Measurements from ENCODE around the gene NXN. TPM values are rescaled to one million over a fixed set of nuclear protein-coding genes. Genes with fewer than 3 reads are reported as not detected.
A peak's percentile ranks its signal among the peaks of the same experiment; 100 is the strongest.
"Not testable (repeated sequence)": the region's sequence is repeated elsewhere in the genome, so short reads cannot be mapped to it uniquely, and the experiment has no call there.

NXN gene
- total and polyA plus RNA-seq, 4 donors = 25.7 to 60.6 (median 44.0) TPM

DNA sequence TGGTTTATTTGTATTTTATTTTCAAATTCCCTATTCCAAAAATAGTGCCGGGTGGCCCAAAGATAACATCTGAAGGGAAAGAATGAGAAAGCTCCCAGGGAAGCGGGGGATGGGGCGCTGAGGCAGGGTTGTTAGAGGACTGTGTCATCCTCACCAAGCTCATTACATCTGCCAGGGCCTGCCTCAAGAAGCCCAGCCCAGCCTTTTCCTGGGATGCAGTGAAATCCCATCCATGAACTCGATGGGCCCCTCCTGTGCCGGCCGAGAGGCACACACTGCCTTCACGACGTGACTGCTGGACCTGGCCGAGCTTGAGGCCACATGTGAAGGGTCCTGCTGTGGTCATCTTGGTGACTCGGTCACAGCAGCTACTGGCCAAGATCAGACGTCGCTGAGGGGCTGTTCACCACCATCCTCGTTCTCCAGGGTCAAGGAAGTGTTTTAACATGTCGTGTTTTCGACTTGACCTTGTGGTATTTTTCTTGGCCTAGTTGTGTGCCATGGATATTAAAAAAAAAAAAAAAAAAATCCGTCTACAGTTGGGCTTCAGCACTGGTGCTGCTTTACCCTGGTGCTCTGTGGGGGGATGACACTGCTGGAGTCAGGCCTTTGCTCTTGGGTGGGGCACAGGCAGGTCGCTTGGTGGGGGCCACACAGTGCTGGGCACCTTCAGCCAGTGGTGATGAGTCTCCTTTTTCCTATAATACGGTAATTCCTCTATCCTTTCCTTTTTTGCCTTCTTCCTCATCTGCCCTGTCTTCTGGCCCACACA, 22.2 kb upstream of the NXN start:
- no peak overlapping the region for H3K4me3 ChIP-seq (ENCODE audit: low read depth, low read length)
- peaks cover 79% of the 10 kb centered on the region for H3K4me1 ChIP-seq (ENCODE audit: control insufficient read depth, insufficient read depth, low read length)
- DNase-seq (ENCODE audit: low read depth in 4 of 6, low spot score in 6 of 6) = peak in 2 of 6 donors; percentile 23 to 47

DNA sequence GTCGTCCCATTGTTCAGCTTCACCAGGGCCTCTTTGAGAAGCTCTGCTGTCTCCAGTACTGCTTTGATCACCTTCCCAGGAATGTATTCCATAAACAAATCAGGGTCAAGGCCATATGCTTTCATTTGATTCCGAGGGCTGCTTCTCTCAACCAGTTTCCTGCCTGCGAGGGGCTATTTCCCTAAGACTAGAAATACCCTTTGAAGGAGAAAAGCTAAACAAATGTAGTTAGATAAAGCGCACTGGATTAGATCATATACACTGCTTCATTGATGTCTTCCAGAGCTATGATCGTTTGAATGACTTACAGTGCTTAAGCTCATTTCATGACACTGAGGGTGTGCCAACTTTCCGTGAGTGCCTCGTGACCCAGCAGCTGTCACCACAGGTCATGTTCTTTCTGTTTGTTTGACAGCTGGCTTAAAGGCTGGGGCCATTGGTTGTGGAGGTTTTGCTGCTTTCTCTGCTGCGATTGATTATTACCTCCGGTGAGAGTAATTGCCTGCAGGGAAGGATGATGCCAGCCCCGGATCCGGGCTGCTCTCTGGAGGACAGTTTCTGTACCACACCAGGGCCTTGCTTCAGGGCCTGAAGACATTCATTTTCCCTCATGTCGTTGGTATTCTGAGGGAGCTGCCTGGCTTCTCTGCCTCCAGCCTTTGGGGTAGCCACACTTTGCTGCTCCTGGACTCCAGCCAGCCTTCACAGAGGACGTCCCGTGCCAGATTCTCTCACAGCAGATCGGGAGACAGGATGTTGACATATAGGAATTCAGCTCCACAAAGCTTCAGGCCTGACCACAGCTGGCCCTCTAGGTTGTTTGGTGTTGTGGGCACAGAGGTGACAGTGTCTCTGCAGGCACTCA, 21.3 kb upstream of the NXN start:
- H3K36me3 ChIP-seq (ENCODE audit: control insufficient read depth, insufficient read depth, low read length) = peaks cover 53% of the 10 kb centered on the region
- H3K27ac ChIP-seq (ENCODE audit: low read depth, low read length) = peak overlapping the region; percentile 89

More for the DNA sequence above, 22.2 kb upstream of the NXN start:
- Histone ChIP-seq H3K9me3 (ENCODE audit: control insufficient read depth, insufficient read depth, low read length) (no peaks in the 10 kb centered on the region), H3K27ac (ENCODE audit: low read depth, low read length) (peak overlapping the region; percentile 89), H3K36me3 (ENCODE audit: control insufficient read depth, insufficient read depth, low read length) (peaks cover 62% of the 10 kb centered on the region), H3K27me3 (ENCODE audit: control insufficient read depth, insufficient read depth, low read length) (no peaks in the 10 kb centered on the region)
- 71% methylated on average over 14 of the region's 18 CpGs for WGBS (ENCODE audit: insufficient coverage)

DNA sequence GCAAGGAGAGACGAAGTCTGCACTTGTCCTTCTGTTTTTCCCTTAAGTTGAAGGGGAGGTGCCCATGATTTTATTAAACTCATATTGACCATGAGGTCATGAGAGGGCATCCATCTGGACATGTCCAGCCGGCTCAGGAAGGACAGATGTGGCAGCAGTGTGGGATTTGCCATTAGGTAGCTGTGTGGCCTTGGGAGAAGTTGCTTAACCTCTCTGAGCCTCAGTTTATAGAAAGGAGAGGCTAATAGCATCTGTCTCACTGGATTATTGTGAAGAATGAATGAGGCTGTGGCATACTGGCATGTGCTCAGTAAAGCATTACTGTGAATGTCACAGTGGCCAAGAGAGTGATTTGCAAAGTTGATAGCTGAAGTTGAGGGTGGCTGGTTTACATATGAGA, 18.5 kb upstream of the NXN start:
- Histone ChIP-seq H3K36me3 (ENCODE audit: control insufficient read depth, insufficient read depth, low read length) (peaks cover 26% of the 10 kb centered on the region), H3K27ac (ENCODE audit: low read depth, low read length) (no peak overlapping the region), H3K9me3 (ENCODE audit: control insufficient read depth, insufficient read depth, low read length) (no peaks in the 10 kb centered on the region), H3K4me3 (ENCODE audit: low read depth, low read length) (peak overlapping the region; percentile 98), H3K27me3 (ENCODE audit: control insufficient read depth, insufficient read depth, low read length) (no peaks in the 10 kb centered on the region), H3K4me1 (ENCODE audit: control insufficient read depth, insufficient read depth, low read length) (peaks cover 43% of the 10 kb centered on the region)
- no peak for DNase-seq (ENCODE audit: low read depth in 4 of 6, low spot score in 6 of 6)
- WGBS (ENCODE audit: insufficient coverage) = 80% methylated on average over 2 of the region's 2 CpGs

More for the DNA sequence above, 21.3 kb upstream of the NXN start:
- 26% methylated on average over 11 of the region's 15 CpGs for WGBS (ENCODE audit: insufficient coverage)
- Histone ChIP-seq H3K4me3 (ENCODE audit: low read depth, low read length) (no peak overlapping the region), H3K27me3 (ENCODE audit: control insufficient read depth, insufficient read depth, low read length) (no peaks in the 10 kb centered on the region), H3K4me1 (ENCODE audit: control insufficient read depth, insufficient read depth, low read length) (peaks cover 70% of the 10 kb centered on the region), H3K9me3 (ENCODE audit: control insufficient read depth, insufficient read depth, low read length) (no peaks in the 10 kb centered on the region)
- peak in 2 of 6 donors; percentile 73 to 84 for DNase-seq (ENCODE audit: low read depth in 4 of 6, low spot score in 6 of 6)

DNA sequence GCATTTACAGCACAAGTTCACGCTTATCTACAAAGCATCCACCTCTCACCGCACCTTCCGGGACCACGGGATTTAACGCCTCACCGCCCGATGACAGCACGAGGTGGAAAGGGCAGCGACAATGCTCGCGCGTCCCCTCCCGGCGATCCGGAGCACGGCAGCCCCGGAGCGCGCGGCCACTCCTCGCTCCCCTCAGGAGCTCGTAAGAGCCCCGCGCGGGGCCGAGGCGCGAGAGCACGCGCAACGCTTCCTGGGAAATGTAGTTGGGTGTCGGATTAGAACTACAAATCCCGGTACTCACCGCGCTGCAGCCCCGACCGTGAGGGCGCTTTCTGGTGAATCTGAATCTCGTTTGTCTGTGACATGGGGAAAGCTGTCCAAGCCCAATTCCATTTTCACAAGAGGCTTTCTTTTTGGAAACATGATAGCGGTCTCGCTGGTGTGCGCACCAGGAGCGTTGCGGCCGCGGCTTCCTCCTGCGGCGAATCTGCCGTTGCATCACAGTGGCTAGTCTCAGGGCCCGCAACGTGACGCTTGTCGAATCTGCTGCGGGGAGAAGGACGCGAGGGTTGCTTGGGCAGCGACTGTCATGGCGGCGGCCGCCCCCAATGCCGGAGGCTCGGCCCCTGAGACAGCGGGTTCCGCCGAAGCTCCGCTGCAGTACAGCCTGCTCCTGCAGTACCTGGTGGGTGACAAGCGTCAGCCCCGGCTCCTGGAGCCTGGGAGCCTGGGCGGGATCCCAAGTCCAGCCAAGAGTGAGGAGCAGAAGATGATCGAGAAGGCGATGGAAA, 17.2 kb upstream of the NXN start, which contains the start of gene TIMM22:
Gene TIMM22, plus strand, starts transcription at position 576 of the 791 bp plus-strand sequence. Its CDS starts 14 bp downstream, at position 590.
- Histone ChIP-seq H3K9me3 (ENCODE audit: control insufficient read depth, insufficient read depth, low read length) (no peaks in the 10 kb centered on the region), H3K27me3 (ENCODE audit: control insufficient read depth, insufficient read depth, low read length) (no peaks in the 10 kb centered on the region), H3K4me3 (ENCODE audit: low read depth, low read length) (peak within 1 kb of the TSS; percentile 98), H3K4me1 (ENCODE audit: control insufficient read depth, insufficient read depth, low read length) (peaks cover 30% of the 10 kb centered on the region), H3K36me3 (ENCODE audit: control insufficient read depth, insufficient read depth, low read length) (peaks cover 13% of the 10 kb centered on the region), H3K27ac (ENCODE audit: low read depth, low read length) (peak within 1 kb of the TSS; percentile 94)
- WGBS (ENCODE audit: insufficient coverage) = under 1% methylated on average over 71 of the region's 71 CpGs
- DNase-seq (ENCODE audit: low read depth in 4 of 6, low spot score in 6 of 6) = peak; percentile 93 to 99 (median 98)

DNA sequence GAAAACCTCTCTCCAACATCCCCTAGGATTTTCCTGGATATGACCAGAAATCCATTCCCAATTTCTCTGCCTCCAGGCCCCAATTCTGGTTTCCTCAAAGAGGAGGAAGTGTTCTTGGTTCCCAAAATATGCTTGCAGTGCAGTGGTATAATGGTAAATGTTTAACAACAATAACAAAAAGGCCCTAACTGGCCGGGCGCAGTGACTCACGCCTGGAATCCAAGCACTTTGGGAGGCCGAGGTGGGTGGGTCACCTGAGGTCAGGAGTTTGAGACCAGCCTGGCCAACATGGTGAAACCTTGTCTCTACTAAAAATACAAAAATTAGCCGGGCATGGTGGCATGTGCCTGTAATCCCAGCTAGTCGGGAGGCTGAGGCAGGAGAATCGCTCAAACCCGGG, 15.7 kb upstream of the NXN start:
- not testable (repeated sequence) for DNase-seq (ENCODE audit: low read depth in 4 of 6, low spot score in 6 of 6); H3K9me3 ChIP-seq (ENCODE audit: control insufficient read depth, insufficient read depth, low read length); H3K36me3 ChIP-seq (ENCODE audit: control insufficient read depth, insufficient read depth, low read length); H3K27me3 ChIP-seq (ENCODE audit: control insufficient read depth, insufficient read depth, low read length); H3K27ac ChIP-seq (ENCODE audit: low read depth, low read length); H3K4me3 ChIP-seq (ENCODE audit: low read depth, low read length)
- WGBS (ENCODE audit: insufficient coverage) = 97% methylated on average over 5 of the region's 8 CpGs
- peaks cover 16% of the 10 kb centered on the region for H3K4me1 ChIP-seq (ENCODE audit: control insufficient read depth, insufficient read depth, low read length)

DNA sequence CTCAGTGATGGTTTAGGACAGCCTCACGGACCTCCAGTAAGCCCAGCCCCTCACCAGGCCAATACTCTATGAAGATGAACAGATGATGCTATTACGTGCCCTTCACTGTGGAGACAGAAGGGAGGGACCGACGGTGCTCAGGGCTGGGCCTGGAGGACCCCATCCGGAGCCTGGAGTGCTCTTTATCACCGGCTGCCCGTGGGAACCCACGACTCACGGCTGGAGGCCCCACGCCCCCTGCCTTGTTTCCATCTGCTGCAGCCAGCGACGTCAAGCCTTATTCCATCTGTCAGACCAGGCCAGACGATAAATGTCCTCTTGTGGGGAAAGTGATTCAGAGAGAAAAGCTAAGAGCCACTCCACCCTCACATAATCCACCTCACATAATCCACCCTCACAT, 13.4 kb upstream of the NXN start:
- Histone ChIP-seq H3K27me3 (ENCODE audit: control insufficient read depth, insufficient read depth, low read length) (no peaks in the 10 kb centered on the region), H3K27ac (ENCODE audit: low read depth, low read length) (no peak overlapping the region), H3K9me3 (ENCODE audit: control insufficient read depth, insufficient read depth, low read length) (no peaks in the 10 kb centered on the region), H3K4me1 (ENCODE audit: control insufficient read depth, insufficient read depth, low read length) (peaks cover 8% of the 10 kb centered on the region), H3K36me3 (ENCODE audit: control insufficient read depth, insufficient read depth, low read length) (no peaks in the 10 kb centered on the region), H3K4me3 (ENCODE audit: low read depth, low read length) (no peak overlapping the region)
- DNase-seq (ENCODE audit: low read depth in 4 of 6, low spot score in 6 of 6) = no peak
- WGBS (ENCODE audit: insufficient coverage) = 46% methylated on average over 10 of the region's 13 CpGs

DNA sequence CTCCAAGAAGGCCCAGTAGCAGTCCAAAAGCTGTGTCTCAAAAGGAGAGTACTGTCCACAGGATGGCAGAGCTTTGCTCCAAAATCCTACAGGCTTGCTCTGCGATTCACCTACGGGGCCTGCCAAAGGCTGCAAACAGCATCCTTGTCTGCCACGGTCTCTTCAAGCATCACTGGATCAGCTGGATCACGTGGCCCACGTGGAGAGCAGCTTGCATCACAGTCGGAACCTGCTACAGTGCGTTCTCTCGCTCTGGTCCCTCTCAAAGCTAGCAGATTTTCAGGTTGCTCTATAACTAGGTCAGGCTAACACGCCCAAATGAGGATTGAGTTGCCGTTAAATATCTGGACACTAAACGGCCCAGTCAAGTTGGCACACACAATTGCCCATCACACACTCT, 9.0 kb upstream of the NXN start:
- 87% methylated on average over 8 of the region's 11 CpGs for WGBS (ENCODE audit: insufficient coverage)
- Histone ChIP-seq H3K36me3 (ENCODE audit: control insufficient read depth, insufficient read depth, low read length) (no peaks in the 10 kb centered on the region), H3K27me3 (ENCODE audit: control insufficient read depth, insufficient read depth, low read length) (no peaks in the 10 kb centered on the region), H3K27ac (ENCODE audit: low read depth, low read length) (no peak overlapping the region), H3K4me3 (ENCODE audit: low read depth, low read length) (no peak overlapping the region), H3K9me3 (ENCODE audit: control insufficient read depth, insufficient read depth, low read length) (no peaks in the 10 kb centered on the region), H3K4me1 (ENCODE audit: control insufficient read depth, insufficient read depth, low read length) (no peaks in the 10 kb centered on the region)
- DNase-seq (ENCODE audit: low read depth in 4 of 6, low spot score in 6 of 6) = no peak

- 85% methylated on average over 13 of the region's 15 CpGs for WGBS (ENCODE audit: insufficient coverage)
- no peaks in the 10 kb centered on the region for H3K9me3 ChIP-seq (ENCODE audit: control insufficient read depth, insufficient read depth, low read length)
- no peaks in the 10 kb centered on the region for H3K4me1 ChIP-seq (ENCODE audit: control insufficient read depth, insufficient read depth, low read length)
- H3K4me3 ChIP-seq (ENCODE audit: low read depth, low read length) = no peak overlapping the region
- DNase-seq (ENCODE audit: low read depth in 4 of 6, low spot score in 6 of 6) = no peak
- no peaks in the 10 kb centered on the region for H3K36me3 ChIP-seq (ENCODE audit: control insufficient read depth, insufficient read depth, low read length)
- H3K27me3 ChIP-seq (ENCODE audit: control insufficient read depth, insufficient read depth, low read length) = no peaks in the 10 kb centered on the region
- H3K27ac ChIP-seq (ENCODE audit: low read depth, low read length) = no peak overlapping the region
Observed at GRCh38 chr17:987931-988330, 8.4 kb upstream of the NXN start.

- Histone ChIP-seq H3K4me3 (ENCODE audit: low read depth, low read length) (no peak overlapping the region), H3K9me3 (ENCODE audit: control insufficient read depth, insufficient read depth, low read length) (no peaks in the 10 kb centered on the region), H3K27ac (ENCODE audit: low read depth, low read length) (no peak overlapping the region), H3K4me1 (ENCODE audit: control insufficient read depth, insufficient read depth, low read length) (no peaks in the 10 kb centered on the region), H3K27me3 (ENCODE audit: control insufficient read depth, insufficient read depth, low read length) (no peaks in the 10 kb centered on the region), H3K36me3 (ENCODE audit: control insufficient read depth, insufficient read depth, low read length) (no peaks in the 10 kb centered on the region)
- no peak for DNase-seq (ENCODE audit: low read depth in 4 of 6, low spot score in 6 of 6)
- 81% methylated on average over 6 of the region's 6 CpGs for WGBS (ENCODE audit: insufficient coverage)
Observed at GRCh38 chr17:986322-986929, 6.8 kb upstream of the NXN start.

Data from spinal cord (tissue), 10 donors.